K562 (cell line): ENCODE data around the gene SYNPO. TPM values are rescaled to one million over a fixed set of nuclear protein-coding genes. Genes with fewer than 3 reads are reported as not detected.

Experiments used
- ATF1 ChIP-seq, 2 experiments: fragments of 450-650 bp in 1 of 2; IDR thresholded peaks; 2 replicates each; pipeline ENCODE4 v1.6.1; 2016; ENCODE audit warnings: missing compliant biosample characterization in 1 of 2, missing genetic modification characterization in 1 of 2
- ATF7 ChIP-seq: fragments of 450-650 bp; IDR thresholded peaks from 2 replicates; pipeline ENCODE4 v1.7.1; 2014; ENCODE audit warnings: mild to moderate bottlenecking, moderate library complexity
- BHLHE40 ChIP-seq: IDR thresholded peaks from 2 replicates; pipeline ENCODE4 v1.6.1; 2011; ENCODE audit warnings: low read length, improper control_type of control experiment
- CBFA2T2 ChIP-seq: fragments of 450-650 bp; conservative IDR thresholded peaks from 2 replicates; pipeline ENCODE4 v1.6.1; 2017; ENCODE audit warnings: mild to moderate bottlenecking
- CEBPB ChIP-seq: fragments of 450-650 bp; IDR thresholded peaks from 2 replicates; pipeline ENCODE4 v1.6.1; 2016; ENCODE audit warnings: missing genetic modification characterization, missing compliant biosample characterization
- EWSR1 ChIP-seq: fragments of 450-650 bp; IDR thresholded peaks from 2 replicates; pipeline ENCODE4 v1.6.1; 2018; ENCODE audit warnings: borderline replicate concordance, mild to moderate bottlenecking, low read depth, moderate library complexity; ENCODE audit not compliant: partially characterized antibody
- FOXA1 ChIP-seq: fragments of 450-650 bp; IDR thresholded peaks from 2 replicates; pipeline ENCODE4 v1.6.1; 2016; ENCODE audit warnings: mild to moderate bottlenecking, borderline replicate concordance
- FOXA3 ChIP-seq, 2 experiments: fragments of 450-650 bp in 1 of 2; sonication (generic) in 1 of 2; formaldehyde crosslinking; IDR thresholded peaks in 1 of 2; conservative IDR thresholded peaks in 1 of 2; 2 replicates each; pipeline versions ENCODE4 v1.4.0 to v1.8.0; 2020 to 2022; ENCODE audit warnings: mild to moderate bottlenecking in 2 of 2, missing genetic modification reagents in 1 of 2
- HMG20A ChIP-seq: fragments of 450-650 bp; formaldehyde crosslinking; conservative IDR thresholded peaks from 2 replicates; pipeline ENCODE4 v1.4.0; 2020; ENCODE audit warnings: mild to moderate bottlenecking, mixed read lengths
- HNRNPK ChIP-seq: fragments of 200-400 bp; formaldehyde crosslinking; IDR thresholded peaks from one replicate; pipeline ENCODE4 v1.6.1; 2018; ENCODE audit warnings: mild to moderate bottlenecking, low read depth, low read length; ENCODE audit not compliant: poor library complexity, severe bottlenecking
- KLF6 ChIP-seq: fragments of 250-450 bp; sonication (Bioruptor Pico); IDR thresholded peaks from 2 replicates; pipeline ENCODE4 v1.4.0; 2020; ENCODE audit warnings: mild to moderate bottlenecking, moderate library complexity, borderline replicate concordance
- MTA3 ChIP-seq: fragments of 450-650 bp; formaldehyde crosslinking; IDR thresholded peaks from 2 replicates; pipeline ENCODE4 v1.6.1; 2017; ENCODE audit warnings: mild to moderate bottlenecking, borderline replicate concordance
- MYNN ChIP-seq, 2 experiments: sonication (generic); formaldehyde crosslinking in 1 of 2; IDR thresholded peaks; 2 replicates each; pipeline versions ENCODE4 v1.5.0 to v1.6.1; 2016 to 2020; ENCODE audit warnings: antibody characterized with exemption in 1 of 2, missing genetic modification reagents in 1 of 2
- NELFE ChIP-seq: IDR thresholded peaks from 2 replicates; pipeline ENCODE4 v1.6.1; 2011; ENCODE audit warnings: mild to moderate bottlenecking; ENCODE audit not compliant: insufficient read depth, insufficient read length
- NR1H2 ChIP-seq: sonication (generic); formaldehyde crosslinking; IDR thresholded peaks from 2 replicates; pipeline ENCODE4 v1.4.0; 2020; ENCODE audit warnings: mild to moderate bottlenecking, missing genetic modification reagents
- OTX1 ChIP-seq: fragments of 450-650 bp; formaldehyde crosslinking; IDR thresholded peaks from 2 replicates; pipeline ENCODE4 v1.4.0; 2022; ENCODE audit warnings: mild to moderate bottlenecking
- RNF2 ChIP-seq: sonication (generic); IDR thresholded peaks from 2 replicates; pipeline ENCODE4 v1.6.1; 2016
- ZNF212 ChIP-seq: fragments of 450-650 bp; formaldehyde crosslinking; IDR thresholded peaks from 2 replicates; pipeline ENCODE4 v1.4.0; 2020; ENCODE audit warnings: mild to moderate bottlenecking
- ZNF354B ChIP-seq: fragments of 250-450 bp; sonication (Bioruptor Pico); IDR thresholded peaks from 2 replicates; pipeline ENCODE4 v1.4.0; 2020
- ZNF583 ChIP-seq: fragments of 250-450 bp; sonication (Bioruptor Pico); IDR thresholded peaks from 2 replicates; pipeline ENCODE4 v1.4.0; 2020
- ZNF584 ChIP-seq: fragments of 200-800 bp; sonication (Bioruptor generic); IDR thresholded peaks from 2 replicates; pipeline ENCODE4 v1.6.1; 2016; ENCODE audit warnings: low read depth, mild to moderate bottlenecking, missing genetic modification characterization, missing compliant biosample characterization
- ZNF717 ChIP-seq: fragments of 250-450 bp; sonication (Bioruptor Pico); IDR thresholded peaks from 2 replicates; pipeline ENCODE4 v1.5.0; 2021
- ZNF75A ChIP-seq: fragments of 450-650 bp; formaldehyde crosslinking; IDR thresholded peaks from 2 replicates; pipeline ENCODE4 v1.4.0; 2020; ENCODE audit warnings: mild to moderate bottlenecking
- polyA plus RNA-seq, 8 experiments: library from polyadenylated mRNA; depleted of rRNA in 4 of 8; stranded (reverse) in 5 of 8; unstranded in 3 of 8; fragments of >200 nt; fragmentation: Nextera tagmentation in 2 of 8; fragmentation: Illumina TruSeq in 1 of 8; extraction: Ambion mirVana in 2 of 8; extraction: Trizol in 1 of 8; gene quantifications; 2 replicates each; pipeline versions ENCODE4 v1.2.1 to v1.2.3, GENCODE V29; 2011 to 2014; ENCODE audit warnings: inconsistent platforms in 1 of 8, missing spikeins in 1 of 8
- total RNA-seq, 7 experiments: library from RNA; depleted of rRNA in 6 of 7; stranded (reverse); fragments of >200 nt in 6 of 7; fragmentation: Illumina TruSeq in 2 of 7; extraction: Trizol in 2 of 7; gene quantifications; 2 replicates each; pipeline versions ENCODE4 v1.2.1 to v1.2.3, GENCODE V29; 2011 to 2021; ENCODE audit warnings: low replicate concordance in 1 of 7
- TF ChIP-seq, protein P1 (sequence below): fragments of 450-650 bp; IDR thresholded peaks from 2 replicates; pipeline ENCODE4 v1.6.1; 2016; ENCODE audit warnings: missing biosample characterization, missing genetic modification characterization
- TF ChIP-seq, protein P2 (sequence below): sonication (generic); formaldehyde crosslinking; IDR thresholded peaks from 2 replicates; pipeline ENCODE4 v1.8.1; 2023; ENCODE audit warnings: mild to moderate bottlenecking, missing genetic modification reagents
- TF ChIP-seq, protein P3 (sequence below): IDR thresholded peaks from 2 replicates; pipeline ENCODE4 v1.6.1; 2012; ENCODE audit warnings: low read depth, low read length, improper control_type of control experiment, borderline replicate concordance

The SYNPO gene
- total and polyA plus RNA-seq, 9 of the 15 experiments (the other 6 are each of a cell fraction or from before 2014, with no cell fraction given), result 0.01 to 0.31 (median 0.03) TPM; not detected in 4

DNA sequence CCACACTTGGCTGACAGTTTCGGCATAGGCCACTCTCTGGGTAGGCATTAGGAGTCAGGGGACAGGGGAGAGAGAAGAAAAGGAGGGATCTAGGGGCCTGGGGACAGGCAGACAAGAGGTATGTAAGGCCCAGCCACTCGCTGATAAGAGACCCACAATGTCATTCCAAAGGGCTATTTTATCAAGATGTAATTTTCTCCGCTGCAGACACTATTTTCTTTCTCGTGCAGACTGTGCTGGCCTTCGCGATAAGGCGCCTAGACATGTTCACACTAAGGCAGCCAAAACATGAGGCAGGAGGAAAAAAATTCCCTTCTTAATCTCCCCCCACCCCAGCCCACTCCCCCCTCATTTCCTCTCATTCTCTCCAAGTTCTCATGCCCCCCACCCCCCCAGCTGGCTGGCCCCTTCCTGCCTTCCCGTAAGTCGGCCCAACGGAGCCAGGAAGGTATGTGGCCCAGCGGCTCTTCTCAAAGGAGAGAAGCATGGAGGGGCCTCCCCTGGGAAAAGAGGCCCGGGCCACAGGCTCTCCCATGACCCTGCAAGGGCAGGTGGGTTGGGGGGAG, 44.9 kb upstream of the SYNPO start (continued):
- TF ChIP-seq NELFE (no peak), ATF7 (peak; percentile 44; the same call in 1 of the 2 replicates), HNRNPK (peak; percentile 52), KLF6 (CRISPR knock-in tag) (no peak), HMG20A (CRISPR knock-in tag) (no peak), MYNN (IDR thresholded peaks at IDR 0.05) (no peak), MYNN (CRISPR knock-in tag; IDR thresholded peaks at IDR 0.05) (no peak), ZNF717 (no peak), MTA3 (no peak), CEBPB (tag) (no peak), CBFA2T2 (peak; percentile 87), ZNF75A (CRISPR knock-in tag) (no peak), NR1H2 (CRISPR knock-in tag) (no peak), BHLHE40 (peak; percentile 90), FOXA3 (CRISPR knock-in tag; conservative IDR thresholded peaks at IDR 0.05 in 1 of 2, IDR thresholded peaks at IDR 0.05 in 1 of 2) (no peak), EWSR1 (no peak), RNF2 (no peak), ATF1 (CRISPR knock-in tag; IDR thresholded peaks at IDR 0.05) (no peak), ATF1 (tag; IDR thresholded peaks at IDR 0.05) (no peak), ZNF354B (CRISPR knock-in tag) (no peak), ZNF583 (no peak), OTX1 (no peak), ZNF584 (CRISPR knock-in tag) (no peak), FOXA1 (no peak), ZNF212 (no peak)
- TF ChIP-seq, protein P1, sequence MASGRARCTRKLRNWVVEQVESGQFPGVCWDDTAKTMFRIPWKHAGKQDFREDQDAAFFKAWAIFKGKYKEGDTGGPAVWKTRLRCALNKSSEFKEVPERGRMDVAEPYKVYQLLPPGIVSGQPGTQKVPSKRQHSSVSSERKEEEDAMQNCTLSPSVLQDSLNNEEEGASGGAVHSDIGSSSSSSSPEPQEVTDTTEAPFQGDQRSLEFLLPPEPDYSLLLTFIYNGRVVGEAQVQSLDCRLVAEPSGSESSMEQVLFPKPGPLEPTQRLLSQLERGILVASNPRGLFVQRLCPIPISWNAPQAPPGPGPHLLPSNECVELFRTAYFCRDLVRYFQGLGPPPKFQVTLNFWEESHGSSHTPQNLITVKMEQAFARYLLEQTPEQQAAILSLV (tag), result no peak
- TF ChIP-seq, protein P2, sequence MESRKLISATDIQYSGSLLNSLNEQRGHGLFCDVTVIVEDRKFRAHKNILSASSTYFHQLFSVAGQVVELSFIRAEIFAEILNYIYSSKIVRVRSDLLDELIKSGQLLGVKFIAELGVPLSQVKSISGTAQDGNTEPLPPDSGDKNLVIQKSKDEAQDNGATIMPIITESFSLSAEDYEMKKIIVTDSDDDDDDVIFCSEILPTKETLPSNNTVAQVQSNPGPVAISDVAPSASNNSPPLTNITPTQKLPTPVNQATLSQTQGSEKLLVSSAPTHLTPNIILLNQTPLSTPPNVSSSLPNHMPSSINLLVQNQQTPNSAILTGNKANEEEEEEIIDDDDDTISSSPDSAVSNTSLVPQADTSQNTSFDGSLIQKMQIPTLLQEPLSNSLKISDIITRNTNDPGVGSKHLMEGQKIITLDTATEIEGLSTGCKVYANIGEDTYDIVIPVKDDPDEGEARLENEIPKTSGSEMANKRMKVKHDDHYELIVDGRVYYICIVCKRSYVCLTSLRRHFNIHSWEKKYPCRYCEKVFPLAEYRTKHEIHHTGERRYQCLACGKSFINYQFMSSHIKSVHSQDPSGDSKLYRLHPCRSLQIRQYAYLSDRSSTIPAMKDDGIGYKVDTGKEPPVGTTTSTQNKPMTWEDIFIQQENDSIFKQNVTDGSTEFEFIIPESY (CRISPR knock-in tag), result no peak
- TF ChIP-seq, protein P3, sequence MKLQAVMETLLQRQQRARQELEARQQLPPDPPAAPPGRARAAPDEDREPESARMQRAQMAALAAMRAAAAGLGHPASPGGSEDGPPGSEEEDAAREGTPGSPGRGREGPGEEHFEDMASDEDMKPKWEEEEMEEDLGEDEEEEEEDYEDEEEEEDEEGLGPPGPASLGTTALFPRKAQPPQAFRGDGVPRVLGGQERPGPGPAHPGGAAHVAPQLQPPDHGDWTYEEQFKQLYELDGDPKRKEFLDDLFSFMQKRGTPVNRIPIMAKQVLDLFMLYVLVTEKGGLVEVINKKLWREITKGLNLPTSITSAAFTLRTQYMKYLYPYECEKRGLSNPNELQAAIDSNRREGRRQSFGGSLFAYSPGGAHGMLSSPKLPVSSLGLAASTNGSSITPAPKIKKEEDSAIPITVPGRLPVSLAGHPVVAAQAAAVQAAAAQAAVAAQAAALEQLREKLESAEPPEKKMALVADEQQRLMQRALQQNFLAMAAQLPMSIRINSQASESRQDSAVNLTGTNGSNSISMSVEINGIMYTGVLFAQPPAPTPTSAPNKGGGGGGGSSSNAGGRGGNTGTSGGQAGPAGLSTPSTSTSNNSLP, result peak; percentile 30; the same call in 1 of the 2 replicates
